DND-41 (cell line): ENCODE data around the gene SLC17A2.

Source experiments
- ATAC-seq: fragments of 200-7000 bp; cut with Tn5 transposase; 3 replicates; pipeline ENCODE4 v1.9.1; 2021; ENCODE audit warnings: low read depth; ENCODE audit not compliant: insufficient read depth
- DNase-seq: peaks from one replicate; pipeline ENCODE4 v3.0.0-alpha.2; 2020
- H2AFZ ChIP-seq: 2 replicates; pipeline ENCODE4 v1.6.0; 2012; ENCODE audit warnings: low read depth, low read length
- H3K27ac ChIP-seq: 2 replicates; pipeline ENCODE4 v1.5.1; 2012; ENCODE audit warnings: low read length, inconsistent platforms
- H3K27me3 ChIP-seq: fragments of 200-600 bp; sonication (generic); 2 replicates; pipeline ENCODE4 v1.6.0; 2012; ENCODE audit warnings: low read length, mild to moderate bottlenecking, inconsistent platforms; ENCODE audit not compliant: insufficient read depth, poor library complexity
- H3K36me3 ChIP-seq: 2 replicates; pipeline ENCODE4 v1.5.1; 2012; ENCODE audit warnings: low read length, inconsistent platforms; ENCODE audit not compliant: insufficient read depth
- H3K4me1 ChIP-seq: 2 replicates; pipeline ENCODE4 v1.5.1; 2012; ENCODE audit warnings: mild to moderate bottlenecking, low read length; ENCODE audit not compliant: insufficient read depth
- H3K4me2 ChIP-seq: 2 replicates; pipeline ENCODE4 v1.6.0; 2012; ENCODE audit warnings: mild to moderate bottlenecking, moderate library complexity, low read length, inconsistent platforms; ENCODE audit not compliant: insufficient read depth
- H3K4me3 ChIP-seq, 2 experiments: fragments of 200-600 bp in 1 of 2; shearing (Covaris generic) in 1 of 2; 2 replicates each; pipeline ENCODE4 v1.5.1; 2012 to 2016; ENCODE audit warnings: inconsistent platforms in 2 of 2, low read length in 2 of 2, mild to moderate bottlenecking in 2 of 2, low read depth in 1 of 2, moderate library complexity in 1 of 2
- H3K79me2 ChIP-seq: 2 replicates; pipeline ENCODE4 v1.6.0; 2012; ENCODE audit warnings: low read length, inconsistent platforms; ENCODE audit not compliant: insufficient read depth
- H3K9ac ChIP-seq: 2 replicates; pipeline ENCODE4 v1.6.0; 2012; ENCODE audit warnings: low read depth, mild to moderate bottlenecking, inconsistent platforms, low read length, moderate library complexity
- H3K9me3 ChIP-seq: 2 replicates; pipeline ENCODE4 v1.5.1; 2012; ENCODE audit warnings: low read length, moderate library complexity, mild to moderate bottlenecking, inconsistent platforms; ENCODE audit not compliant: insufficient read depth, severe bottlenecking
- H4K20me1 ChIP-seq: 2 replicates; pipeline ENCODE4 v1.6.0; 2012; ENCODE audit warnings: low read length; ENCODE audit not compliant: insufficient read depth
- EZH2 ChIP-seq: IDR thresholded peaks from 3 replicates; pipeline ENCODE4 v1.6.1; 2012; ENCODE audit warnings: borderline replicate concordance, low read depth, mild to moderate bottlenecking, moderate library complexity, low read length, inconsistent platforms; ENCODE audit not compliant: severe bottlenecking
- TF ChIP-seq, protein P1 (sequence below): IDR thresholded peaks from 2 replicates; pipeline ENCODE4 v1.5.1; 2012; ENCODE audit warnings: borderline replicate concordance, low read length, moderate library complexity, mild to moderate bottlenecking; ENCODE audit not compliant: poor library complexity, severe bottlenecking; ENCODE audit errors: extremely low read depth

SLC17A2 gene

GRCh38 chr6:25966711-25967110, 36.2 kb upstream of the SLC17A2 start:
- H3K79me2 ChIP-seq = peaks cover 6% of the 10 kb centered on the region; the same call in 1 of the 2 replicates
- no peak overlapping the region for H2AFZ ChIP-seq
- no peak overlapping the region for H3K4me3 ChIP-seq
- DNase-seq (no peak), ATAC-seq (no peak)
- H3K9me3 ChIP-seq = no peaks in the 10 kb centered on the region
- no peaks in the 10 kb centered on the region for H4K20me1 ChIP-seq
- no peak overlapping the region; the same call in 1 of the 2 replicates for H3K4me2 ChIP-seq
- H3K4me1 ChIP-seq = peaks cover 24% of the 10 kb centered on the region
- no peaks in the 10 kb centered on the region for H3K27me3 ChIP-seq
- TF ChIP-seq, protein P1, sequence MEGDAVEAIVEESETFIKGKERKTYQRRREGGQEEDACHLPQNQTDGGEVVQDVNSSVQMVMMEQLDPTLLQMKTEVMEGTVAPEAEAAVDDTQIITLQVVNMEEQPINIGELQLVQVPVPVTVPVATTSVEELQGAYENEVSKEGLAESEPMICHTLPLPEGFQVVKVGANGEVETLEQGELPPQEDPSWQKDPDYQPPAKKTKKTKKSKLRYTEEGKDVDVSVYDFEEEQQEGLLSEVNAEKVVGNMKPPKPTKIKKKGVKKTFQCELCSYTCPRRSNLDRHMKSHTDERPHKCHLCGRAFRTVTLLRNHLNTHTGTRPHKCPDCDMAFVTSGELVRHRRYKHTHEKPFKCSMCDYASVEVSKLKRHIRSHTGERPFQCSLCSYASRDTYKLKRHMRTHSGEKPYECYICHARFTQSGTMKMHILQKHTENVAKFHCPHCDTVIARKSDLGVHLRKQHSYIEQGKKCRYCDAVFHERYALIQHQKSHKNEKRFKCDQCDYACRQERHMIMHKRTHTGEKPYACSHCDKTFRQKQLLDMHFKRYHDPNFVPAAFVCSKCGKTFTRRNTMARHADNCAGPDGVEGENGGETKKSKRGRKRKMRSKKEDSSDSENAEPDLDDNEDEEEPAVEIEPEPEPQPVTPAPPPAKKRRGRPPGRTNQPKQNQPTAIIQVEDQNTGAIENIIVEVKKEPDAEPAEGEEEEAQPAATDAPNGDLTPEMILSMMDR = no peak
- TF ChIP-seq EZH2 = no peak
- H3K36me3 ChIP-seq = peaks cover 36% of the 10 kb centered on the region
- no peak overlapping the region for H3K27ac ChIP-seq
- no peak overlapping the region for H3K9ac ChIP-seq

- no peak for ATAC-seq
- no peaks in the 10 kb centered on the region for H3K9me3 ChIP-seq
- H3K4me3 ChIP-seq = no peak overlapping the region
- no peak for TF ChIP-seq EZH2
- peaks cover 6% of the 10 kb centered on the region; the same call in 1 of the 2 replicates for H3K79me2 ChIP-seq
- DNase-seq = no peak
- no peak overlapping the region for H2AFZ ChIP-seq
- H4K20me1 ChIP-seq = no peaks in the 10 kb centered on the region
- no peak overlapping the region for H3K4me2 ChIP-seq
- H3K9ac ChIP-seq = no peak overlapping the region
- no peak overlapping the region for H3K27ac ChIP-seq
- H3K27me3 ChIP-seq = no peaks in the 10 kb centered on the region
- H3K36me3 ChIP-seq = peaks cover 25% of the 10 kb centered on the region
- H3K4me1 ChIP-seq = peaks cover 33% of the 10 kb centered on the region
Measured at GRCh38 chr6:25965058-25965457, 34.6 kb upstream of the SLC17A2 start.

- Histone ChIP-seq H3K27me3 (no peaks in the 10 kb centered on the region), H3K9me3 (peaks cover 7% of the 10 kb centered on the region), H3K27ac (peak overlapping the region; percentile 59), H4K20me1 (no peaks in the 10 kb centered on the region), H3K4me1 (peaks cover 34% of the 10 kb centered on the region), H2AFZ (0 out of 2 replicates have a peak overlapping the region, but pooled peaks have one; percentile 10), H3K79me2 (peaks cover 6% of the 10 kb centered on the region; the same call in 1 of the 2 replicates), H3K9ac (peak overlapping the region; percentile 80), H3K4me2 (peak overlapping the region; percentile 71), H3K36me3 (peaks cover 19% of the 10 kb centered on the region), H3K4me3 (peak overlapping the region in 1 of 2 experiments; percentile 67; a peak in 3 of 4 replicates)
- no peak for DNase-seq
- TF ChIP-seq EZH2 = no peak
- no peak for ATAC-seq
Measured at GRCh38 chr6:25963426-25964123, 33.1 kb upstream of the SLC17A2 start.

GRCh38 chr6:25962149-25963127, 31.9 kb upstream of the SLC17A2 start, which contains the start of gene TRIM38:
TRIM38 (plus strand) TSS chr6:25962802; CDS start chr6:25966523, 3,721 bp downstream.
- peaks cover 6% of the 10 kb centered on the region; the same call in 1 of the 2 replicates for H3K79me2 ChIP-seq
- peak within 1 kb of the TSS; percentile 80 for H3K9ac ChIP-seq
- peaks cover 13% of the 10 kb centered on the region; the same call in 1 of the 2 replicates for H3K36me3 ChIP-seq
- H3K27ac ChIP-seq = peak within 1 kb of the TSS; percentile 87
- DNase-seq = peak; percentile 85
- peak within 1 kb of the TSS; percentile 71 for H3K4me2 ChIP-seq
- H3K4me3 ChIP-seq = peak within 1 kb of the TSS; percentile 61 to 67
- ATAC-seq = peak; percentile 90
- H2AFZ ChIP-seq = peak within 1 kb of the TSS; percentile 68
- no peaks in the 10 kb centered on the region for H4K20me1 ChIP-seq
- H3K4me1 ChIP-seq = peaks cover 34% of the 10 kb centered on the region
- TF ChIP-seq EZH2 = no peak
- TF ChIP-seq, protein P1 = no peak
- no peaks in the 10 kb centered on the region for H3K27me3 ChIP-seq
- peaks cover 9% of the 10 kb centered on the region for H3K9me3 ChIP-seq
